Sigmoid colon (tissue), 4 donors: ENCODE results near the gene MDM4.

Experiments
- POLR2A ChIP-seq, 2 donors: fragments of 450-650 bp; IDR thresholded peaks; one replicate each; pipeline ENCODE4 v1.6.1; 2016; ENCODE audit warnings: antibody characterized with exemption in 2 of 2, mild to moderate bottlenecking in 2 of 2, moderate library complexity in 2 of 2
- POLR2AphosphoS5 ChIP-seq, 4 donors: sonication (generic); formaldehyde crosslinking; IDR thresholded peaks; one replicate each; pipeline ENCODE4 v1.6.1; 2017; ENCODE audit warnings: antibody characterized with exemption in 4 of 4
- TF ChIP-seq, protein P1 (sequence below), 4 experiments: fragments of 450-650 bp in 3 of 4; fragments of 200-600 bp in 1 of 4; IDR thresholded peaks; one replicate each; pipeline ENCODE4 v1.5.1; 2016 to 2019; ENCODE audit warnings: antibody characterized with exemption in 4 of 4, mild to moderate bottlenecking in 3 of 4, moderate library complexity in 2 of 4

DNA sequence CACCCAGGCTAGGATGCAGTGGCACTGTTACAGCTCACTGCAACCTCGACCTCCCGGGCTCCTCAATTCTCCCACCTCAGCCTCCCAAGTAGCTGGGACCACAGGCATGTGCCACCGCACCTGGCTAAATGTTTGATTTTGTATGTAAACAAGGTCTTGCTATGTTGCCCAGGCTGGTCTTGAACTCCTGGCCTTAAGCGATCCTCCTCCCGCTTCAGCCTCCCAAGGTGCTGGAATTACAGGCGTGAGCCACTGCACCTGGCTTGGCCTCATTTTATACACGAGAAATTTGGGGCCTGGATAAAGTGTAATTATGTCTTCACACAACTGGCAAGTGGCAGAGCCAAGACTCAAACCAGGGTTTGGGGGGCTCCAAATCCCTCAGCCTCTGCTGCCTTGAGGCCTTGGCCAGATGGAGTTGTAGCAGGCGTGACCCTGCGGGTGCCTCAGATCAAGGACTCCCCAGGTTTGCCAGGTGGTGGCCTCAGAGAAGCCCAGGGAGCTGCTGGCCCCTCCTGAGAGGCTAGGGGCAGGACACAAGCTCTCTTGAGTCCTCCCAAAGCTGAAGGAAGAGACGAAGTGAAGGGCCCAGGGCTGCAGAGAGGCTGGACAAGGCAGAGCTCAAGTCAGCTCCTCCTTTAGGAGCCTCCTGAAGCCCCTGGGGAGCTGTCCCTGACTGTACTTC lies 61.7 kb downstream of the MDM4 start:
- TF ChIP-seq, protein P1, sequence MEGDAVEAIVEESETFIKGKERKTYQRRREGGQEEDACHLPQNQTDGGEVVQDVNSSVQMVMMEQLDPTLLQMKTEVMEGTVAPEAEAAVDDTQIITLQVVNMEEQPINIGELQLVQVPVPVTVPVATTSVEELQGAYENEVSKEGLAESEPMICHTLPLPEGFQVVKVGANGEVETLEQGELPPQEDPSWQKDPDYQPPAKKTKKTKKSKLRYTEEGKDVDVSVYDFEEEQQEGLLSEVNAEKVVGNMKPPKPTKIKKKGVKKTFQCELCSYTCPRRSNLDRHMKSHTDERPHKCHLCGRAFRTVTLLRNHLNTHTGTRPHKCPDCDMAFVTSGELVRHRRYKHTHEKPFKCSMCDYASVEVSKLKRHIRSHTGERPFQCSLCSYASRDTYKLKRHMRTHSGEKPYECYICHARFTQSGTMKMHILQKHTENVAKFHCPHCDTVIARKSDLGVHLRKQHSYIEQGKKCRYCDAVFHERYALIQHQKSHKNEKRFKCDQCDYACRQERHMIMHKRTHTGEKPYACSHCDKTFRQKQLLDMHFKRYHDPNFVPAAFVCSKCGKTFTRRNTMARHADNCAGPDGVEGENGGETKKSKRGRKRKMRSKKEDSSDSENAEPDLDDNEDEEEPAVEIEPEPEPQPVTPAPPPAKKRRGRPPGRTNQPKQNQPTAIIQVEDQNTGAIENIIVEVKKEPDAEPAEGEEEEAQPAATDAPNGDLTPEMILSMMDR (IDR thresholded peaks at IDR 0.05) = no peak
- TF ChIP-seq POLR2A (IDR thresholded peaks at IDR 0.05) (no peak), POLR2AphosphoS5 (IDR thresholded peaks at IDR 0.05) (no peak)
